ENCODE measurements around the gene RAB8A.

DNA sequence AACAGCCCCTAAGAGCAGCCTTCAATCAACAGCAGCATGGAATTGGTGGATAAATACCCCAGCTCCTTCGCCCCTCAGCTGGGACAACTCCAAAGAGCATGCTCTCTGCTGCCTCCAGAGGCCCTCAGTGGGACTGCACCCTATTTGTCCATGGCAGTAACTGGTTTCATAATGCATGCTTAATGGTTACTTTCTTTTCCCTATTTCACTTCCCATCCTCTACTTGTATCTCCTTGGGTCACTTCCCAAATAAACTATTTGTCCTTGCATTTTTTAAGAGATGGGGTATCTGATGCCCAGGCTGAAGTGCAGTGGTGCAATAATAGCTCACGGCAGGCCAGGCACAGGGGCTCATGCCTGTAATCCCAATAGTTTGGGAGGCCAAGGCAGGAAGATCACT lies 48.9 kb upstream of the RAB8A start:
- TF ChIP-seq, protein P1, sequence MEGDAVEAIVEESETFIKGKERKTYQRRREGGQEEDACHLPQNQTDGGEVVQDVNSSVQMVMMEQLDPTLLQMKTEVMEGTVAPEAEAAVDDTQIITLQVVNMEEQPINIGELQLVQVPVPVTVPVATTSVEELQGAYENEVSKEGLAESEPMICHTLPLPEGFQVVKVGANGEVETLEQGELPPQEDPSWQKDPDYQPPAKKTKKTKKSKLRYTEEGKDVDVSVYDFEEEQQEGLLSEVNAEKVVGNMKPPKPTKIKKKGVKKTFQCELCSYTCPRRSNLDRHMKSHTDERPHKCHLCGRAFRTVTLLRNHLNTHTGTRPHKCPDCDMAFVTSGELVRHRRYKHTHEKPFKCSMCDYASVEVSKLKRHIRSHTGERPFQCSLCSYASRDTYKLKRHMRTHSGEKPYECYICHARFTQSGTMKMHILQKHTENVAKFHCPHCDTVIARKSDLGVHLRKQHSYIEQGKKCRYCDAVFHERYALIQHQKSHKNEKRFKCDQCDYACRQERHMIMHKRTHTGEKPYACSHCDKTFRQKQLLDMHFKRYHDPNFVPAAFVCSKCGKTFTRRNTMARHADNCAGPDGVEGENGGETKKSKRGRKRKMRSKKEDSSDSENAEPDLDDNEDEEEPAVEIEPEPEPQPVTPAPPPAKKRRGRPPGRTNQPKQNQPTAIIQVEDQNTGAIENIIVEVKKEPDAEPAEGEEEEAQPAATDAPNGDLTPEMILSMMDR (conservative IDR thresholded peaks at IDR 0.05; ENCODE audit: low read depth, low read length), result peak; percentile 89
- TF ChIP-seq EZH2 (IDR thresholded peaks at IDR 0.05; ENCODE audit: borderline replicate concordance, low read depth, low read length, poor library complexity, severe bottlenecking), result no peak

All from A673 (cell line).